HTR-8/SVneo (cell line): ENCODE measurements around the gene ALPG.
"Not testable (repeated sequence)": the region's sequence is repeated elsewhere in the genome, so short reads cannot be mapped to it uniquely, and the experiment has no call there.

Experiments used
- DNase-seq: peaks from one replicate; pipeline ENCODE4 v3.0.0; 2011; ENCODE audit warnings: low spot score, mixed read lengths; ENCODE audit not compliant: insufficient read length
- FAIRE-seq: peaks from 2 replicates; lab custom pipeline; 2011; peaks lifted over from hg19 to GRCh38; lab: Jason Lieb, UNC

The ALPG gene

DNA sequence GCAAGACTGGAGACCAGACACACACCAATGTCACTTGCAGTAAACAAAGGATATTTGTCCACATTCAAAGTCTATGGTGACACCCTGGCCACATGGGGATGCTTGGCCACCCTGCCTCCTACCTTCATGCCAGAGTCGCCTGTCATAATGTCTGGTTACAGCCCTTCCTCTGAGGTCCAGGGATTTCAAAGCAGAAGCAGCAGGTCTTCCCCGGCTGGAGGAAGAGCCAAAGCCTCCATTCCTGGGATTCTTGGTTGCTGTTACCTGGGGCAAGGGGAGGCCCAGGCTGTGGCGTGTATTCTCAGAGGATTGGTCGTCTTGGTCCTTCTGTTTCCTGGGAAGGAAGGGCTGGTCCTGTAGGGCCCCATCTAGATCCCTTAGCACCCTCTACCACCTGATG is 30.4 kb upstream of the ALPG start:
- FAIRE-seq (peak; percentile 9), DNase-seq (no peak)

DNA sequence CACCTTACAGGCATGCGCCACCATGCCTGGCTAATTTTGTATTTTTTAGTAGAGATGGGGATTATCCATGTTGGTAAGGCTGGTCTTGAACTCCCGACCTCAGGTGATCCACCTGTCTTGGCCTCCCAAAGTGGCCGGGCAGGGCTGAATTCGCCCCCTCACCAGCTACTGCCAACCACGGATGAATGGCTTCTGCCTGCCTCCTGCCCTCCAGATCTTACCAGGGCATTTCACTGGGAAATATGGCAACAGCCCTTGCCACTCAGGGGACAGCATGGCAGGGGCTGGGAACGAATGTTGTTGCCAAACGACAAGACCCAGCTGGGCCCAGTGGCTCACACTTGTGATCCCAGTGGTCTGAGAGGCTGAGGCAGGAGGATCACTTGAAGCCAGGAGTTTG is 29.9 kb upstream of the ALPG start:
- DNase-seq: no peak
- no peak for FAIRE-seq

GRCh38 chr2:232377319-232377718 is 29.3 kb upstream of the ALPG start:
- DNase-seq: no peak
- FAIRE-seq: no peak

DNA sequence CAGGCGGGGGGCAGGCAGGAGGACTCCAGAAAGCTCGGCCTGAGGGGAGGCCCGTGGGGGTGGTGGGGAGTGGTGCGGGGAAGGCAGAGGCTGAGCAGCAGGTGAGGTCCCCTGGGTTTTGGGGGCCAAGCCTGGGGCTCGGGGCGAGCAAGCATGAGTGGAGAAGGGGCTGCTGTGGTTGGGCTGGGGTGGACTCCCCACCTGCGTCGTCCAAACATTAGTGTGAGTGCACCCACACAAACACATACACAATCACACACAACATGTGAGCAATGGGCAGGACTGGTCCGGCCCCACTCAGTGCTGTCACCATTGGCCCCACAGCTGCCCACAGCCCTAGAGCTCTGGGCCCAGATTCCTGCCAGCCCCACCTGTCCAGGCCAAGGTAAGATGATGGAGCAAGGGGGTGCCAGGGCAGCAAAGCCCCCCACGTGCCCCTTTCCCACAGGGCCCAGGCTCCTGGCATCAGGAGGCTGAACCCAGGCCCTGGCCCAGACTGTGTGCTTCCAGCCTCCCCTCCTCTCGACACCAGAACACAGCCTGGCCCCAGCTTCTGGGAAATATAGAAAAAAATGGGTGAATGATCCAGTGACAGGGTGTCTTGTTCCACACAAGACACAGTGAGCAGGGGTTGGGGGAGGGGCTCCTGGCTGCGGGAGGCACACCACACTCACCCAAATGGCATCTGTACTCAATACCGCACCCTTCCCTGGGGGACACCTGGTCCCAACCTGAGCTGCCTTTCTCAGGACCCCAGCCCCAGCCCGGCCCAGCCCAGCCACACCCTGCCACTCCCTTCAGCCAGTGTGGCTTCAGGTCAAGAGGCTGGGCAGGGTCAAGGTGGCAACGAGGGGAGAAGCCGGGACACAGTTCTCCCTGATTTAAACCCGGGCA is 28.6 kb upstream of the ALPG start:
- FAIRE-seq: no peak
- DNase-seq: no peak

DNA sequence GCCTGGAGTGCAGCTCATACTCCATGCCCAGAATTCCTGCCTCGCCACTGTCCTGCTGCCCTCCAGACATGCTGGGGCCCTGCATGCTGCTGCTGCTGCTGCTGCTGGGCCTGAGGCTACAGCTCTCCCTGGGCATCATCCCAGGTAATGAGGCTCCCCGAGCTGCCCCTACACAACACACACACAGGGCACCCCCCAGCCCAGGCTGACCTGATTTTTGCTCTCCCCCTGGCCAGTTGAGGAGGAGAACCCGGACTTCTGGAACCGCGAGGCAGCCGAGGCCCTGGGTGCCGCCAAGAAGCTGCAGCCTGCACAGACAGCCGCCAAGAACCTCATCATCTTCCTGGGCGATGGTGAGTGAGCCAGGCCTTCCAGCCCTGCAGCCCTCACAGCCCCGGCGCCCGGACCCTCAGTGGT is 27.9 kb upstream of the ALPG start, which contains the start of gene ALPP:
Gene ALPP, plus strand, starts transcription at position 17 of the 417 bp plus-strand sequence. Its CDS starts 52 bp downstream, at position 69.
- peak; percentile 69 for FAIRE-seq
- DNase-seq: not testable (repeated sequence)

DNA sequence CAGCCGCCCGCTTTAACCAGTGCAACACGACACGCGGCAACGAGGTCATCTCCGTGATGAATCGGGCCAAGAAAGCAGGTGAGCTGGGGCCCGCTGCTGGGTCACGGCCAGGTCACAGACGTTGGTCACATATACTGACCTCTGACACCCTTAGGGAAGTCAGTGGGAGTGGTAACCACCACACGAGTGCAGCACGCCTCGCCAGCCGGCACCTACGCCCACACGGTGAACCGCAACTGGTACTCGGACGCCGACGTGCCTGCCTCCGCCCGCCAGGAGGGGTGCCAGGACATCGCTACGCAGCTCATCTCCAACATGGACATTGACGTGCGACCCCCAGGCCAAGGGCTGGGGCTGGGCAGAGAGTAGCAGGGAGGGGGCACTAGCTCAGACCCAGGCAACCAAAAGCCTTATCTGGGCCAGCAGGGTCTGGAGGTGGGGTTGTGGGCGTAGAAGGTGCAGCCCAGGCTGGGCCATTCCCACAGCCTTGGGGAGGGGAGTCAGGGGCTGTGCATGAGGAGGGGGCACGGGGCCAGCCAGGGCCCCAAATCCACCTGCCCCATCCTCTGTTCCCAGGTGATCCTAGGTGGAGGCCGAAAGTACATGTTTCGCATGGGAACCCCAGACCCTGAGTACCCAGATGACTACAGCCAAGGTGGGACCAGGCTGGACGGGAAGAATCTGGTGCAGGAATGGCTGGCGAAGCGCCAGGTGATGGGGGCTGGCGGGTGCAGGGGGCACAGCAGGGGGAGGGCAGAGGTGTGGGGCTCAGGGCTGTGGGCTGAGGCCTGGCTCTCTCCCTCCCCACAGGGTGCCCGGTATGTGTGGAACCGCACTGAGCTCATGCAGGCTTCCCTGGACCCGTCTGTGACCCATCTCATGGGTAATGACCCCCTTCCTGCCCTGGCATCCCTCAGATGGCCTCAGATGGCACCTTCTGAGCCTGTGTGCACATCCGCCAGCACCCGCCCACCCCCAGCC is 26.7 kb upstream of the ALPG start:
- FAIRE-seq, DNase-seq: not testable (repeated sequence)

DNA sequence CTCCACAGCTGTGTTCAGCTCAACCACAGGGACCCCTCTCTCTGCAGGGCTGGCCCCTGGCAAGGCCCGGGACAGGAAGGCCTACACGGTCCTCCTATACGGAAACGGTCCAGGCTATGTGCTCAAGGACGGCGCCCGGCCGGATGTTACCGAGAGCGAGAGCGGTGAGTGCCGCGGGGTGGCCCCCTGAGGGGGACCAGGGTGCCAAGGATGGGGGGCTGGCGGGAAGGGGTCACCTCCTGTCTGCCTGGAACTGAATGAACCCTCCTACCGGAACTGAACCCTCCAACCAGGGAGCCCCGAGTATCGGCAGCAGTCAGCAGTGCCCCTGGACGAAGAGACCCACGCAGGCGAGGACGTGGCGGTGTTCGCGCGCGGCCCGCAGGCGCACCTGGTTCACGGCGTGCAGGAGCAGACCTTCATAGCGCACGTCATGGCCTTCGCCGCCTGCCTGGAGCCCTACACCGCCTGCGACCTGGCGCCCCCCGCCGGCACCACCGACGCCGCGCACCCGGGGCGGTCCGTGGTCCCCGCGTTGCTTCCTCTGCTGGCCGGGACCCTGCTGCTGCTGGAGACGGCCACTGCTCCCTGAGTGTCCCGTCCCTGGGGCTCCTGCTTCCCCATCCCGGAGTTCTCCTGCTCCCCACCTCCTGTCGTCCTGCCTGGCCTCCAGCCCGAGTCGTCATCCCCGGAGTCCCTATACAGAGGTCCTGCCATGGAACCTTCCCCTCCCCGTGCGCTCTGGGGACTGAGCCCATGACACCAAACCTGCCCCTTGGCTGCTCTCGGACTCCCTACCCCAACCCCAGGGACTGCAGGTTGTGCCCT is 25.2 kb upstream of the ALPG start:
- not testable (repeated sequence) for FAIRE-seq, DNase-seq

DNA sequence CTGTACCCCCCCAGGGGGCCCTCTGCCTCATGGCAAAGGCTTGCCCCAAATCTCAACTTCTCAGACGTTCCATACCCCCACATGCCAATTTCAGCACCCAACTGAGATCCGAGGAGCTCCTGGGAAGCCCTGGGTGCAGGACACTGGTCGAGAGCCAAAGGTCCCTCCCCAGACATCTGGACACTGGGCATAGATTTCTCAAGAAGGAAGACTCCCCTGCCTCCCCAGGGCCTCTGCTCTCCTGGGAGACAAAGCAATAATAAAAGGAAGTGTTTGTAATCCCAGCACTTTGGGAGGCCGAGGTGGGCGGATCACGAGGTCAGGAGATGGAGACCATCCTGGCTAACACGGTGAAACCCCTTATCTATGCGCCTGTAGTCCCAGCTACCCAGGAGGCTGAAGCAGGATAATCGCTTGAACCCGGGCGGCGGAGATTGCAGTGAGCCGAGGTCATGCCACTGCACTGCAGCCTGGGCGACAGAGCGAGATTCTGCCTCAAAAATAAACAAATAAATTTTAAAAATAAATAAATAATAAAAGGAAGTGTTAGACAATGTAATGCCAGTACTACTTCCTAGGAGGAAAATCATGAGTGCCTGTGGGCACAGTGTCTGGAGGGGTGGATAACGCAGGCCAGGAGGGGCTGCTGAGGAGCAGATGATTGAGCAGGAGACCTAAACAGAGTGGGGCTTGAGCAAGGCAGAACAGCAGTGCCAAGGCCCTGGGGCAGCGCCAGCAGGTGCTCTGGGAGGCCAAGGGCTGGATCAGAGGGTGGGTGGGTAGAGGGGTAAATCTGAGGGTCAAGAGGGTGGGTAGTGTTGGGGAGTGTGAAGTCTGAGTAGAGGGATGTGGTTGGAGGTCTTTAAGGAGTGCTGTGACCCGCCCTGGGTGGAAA is 24.1 kb upstream of the ALPG start:
- FAIRE-seq: no peak
- DNase-seq: no peak

GRCh38 chr2:232384466-232384865 is 22.2 kb upstream of the ALPG start:
- FAIRE-seq: no peak
- no peak for DNase-seq

DNA sequence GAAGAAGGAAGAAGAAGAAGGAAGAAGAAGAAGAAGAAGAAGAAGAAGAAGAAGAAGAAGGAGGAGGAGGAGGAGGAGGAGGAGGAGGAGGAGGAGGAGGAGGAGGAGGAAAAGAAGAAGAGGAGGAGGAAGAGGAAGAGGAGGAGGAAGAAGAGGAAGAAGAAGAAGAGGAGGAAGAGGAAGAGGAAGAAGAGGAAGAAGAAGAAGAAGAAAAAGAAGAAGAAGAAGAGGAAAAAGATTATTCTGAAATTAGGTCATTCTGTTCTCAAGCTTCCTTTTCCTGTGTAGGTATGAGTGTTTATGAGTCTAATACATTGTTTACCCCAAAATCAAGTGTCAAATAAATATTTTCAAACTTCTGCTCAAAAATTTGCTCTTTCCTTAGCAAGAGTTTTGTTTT is 21.6 kb upstream of the ALPG start:
- FAIRE-seq: not testable (repeated sequence)

GRCh38 chr2:232385660-232386489 is 20.8 kb upstream of the ALPG start:
- FAIRE-seq: peak; percentile 80
- DNase-seq: peak; percentile 74

More for the DNA sequence above, 21.6 kb upstream of the ALPG start:
- not testable (repeated sequence) for DNase-seq

DNA sequence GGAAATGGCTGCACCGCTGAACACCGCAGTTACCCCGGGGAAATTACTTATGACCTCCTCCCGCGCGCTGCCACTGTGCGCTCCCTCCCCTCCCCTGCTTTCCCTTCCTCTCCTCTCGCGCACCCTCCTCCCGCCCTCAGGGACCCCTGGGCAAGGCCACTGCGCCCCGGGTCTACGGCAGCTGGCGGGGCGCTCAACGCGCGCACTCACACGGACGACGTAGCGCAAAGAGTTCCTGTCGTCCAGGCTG is 20.2 kb upstream of the ALPG start:
- FAIRE-seq: no peak

DNA sequence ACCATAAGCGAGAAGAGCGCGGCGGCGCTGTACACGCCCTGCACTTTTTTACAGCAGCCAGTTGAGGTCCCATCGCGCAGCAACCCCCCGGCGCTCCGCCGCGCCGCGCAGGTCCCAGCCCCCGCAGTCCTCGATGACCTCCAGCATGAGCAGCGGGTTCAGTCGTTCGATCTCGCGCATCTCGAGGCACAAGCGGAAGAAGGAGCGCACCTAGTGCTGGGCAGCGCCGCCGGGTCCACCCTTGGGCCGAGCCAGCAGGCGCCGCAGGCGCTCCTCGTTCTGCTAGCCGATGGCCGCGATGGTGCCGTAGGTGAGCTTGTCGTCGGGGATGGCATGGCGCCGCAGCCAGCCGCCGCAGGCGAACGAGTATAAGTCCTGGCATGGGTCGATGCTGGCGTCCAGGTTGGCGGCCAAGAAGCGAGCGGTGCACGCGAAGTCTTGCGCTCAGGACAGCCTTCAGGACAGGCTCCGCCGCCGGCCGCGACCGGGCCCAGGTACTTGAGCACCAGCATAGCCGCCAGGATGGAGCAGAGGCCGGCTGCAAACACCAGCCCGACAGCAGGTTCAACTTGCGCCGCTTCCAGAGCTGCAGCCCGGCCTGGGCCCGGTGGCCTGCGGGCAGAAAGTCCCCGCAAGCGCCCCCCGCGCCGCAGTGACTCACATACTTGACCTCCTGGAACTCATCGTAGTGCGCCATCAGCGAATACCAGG is 19.7 kb upstream of the ALPG start:
- DNase-seq: no peak

More for the DNA sequence above, 20.2 kb upstream of the ALPG start:
- DNase-seq: no peak

GRCh38 chr2:232387451-232388171 is 19.0 kb upstream of the ALPG start:
- DNase-seq (no peak), FAIRE-seq (no peak)

More for the DNA sequence above, 19.7 kb upstream of the ALPG start:
- FAIRE-seq: peak; percentile 9

DNA sequence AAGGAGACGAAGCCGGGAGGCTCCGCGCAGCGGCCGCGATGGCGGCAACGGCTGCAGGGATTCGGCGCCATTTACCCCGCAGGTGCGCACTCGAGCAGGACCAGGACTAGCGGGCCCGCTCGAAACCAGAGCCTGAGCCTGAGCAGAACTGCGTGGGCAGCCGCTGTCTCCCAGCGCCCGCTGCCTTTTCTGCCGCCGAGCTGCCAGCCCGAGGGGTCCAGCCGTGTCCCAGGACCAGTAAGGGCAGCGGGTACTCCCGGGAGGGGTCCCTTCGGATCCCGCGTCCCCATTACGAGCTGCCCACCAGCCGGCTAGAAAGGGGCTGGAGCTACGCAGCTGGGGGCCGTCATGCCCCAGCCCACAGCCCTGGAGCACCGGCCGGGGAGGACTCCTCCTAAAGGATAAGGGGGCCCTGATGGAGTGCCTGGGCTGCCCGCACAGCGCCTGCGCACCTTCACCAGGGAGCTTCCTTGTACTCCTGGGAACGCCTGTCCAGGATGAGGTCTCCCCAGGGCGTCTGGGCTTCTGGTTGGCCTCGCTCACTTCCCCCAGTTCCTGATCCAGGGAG is 18.2 kb upstream of the ALPG start:
- no peak for FAIRE-seq
- no peak for DNase-seq

DNA sequence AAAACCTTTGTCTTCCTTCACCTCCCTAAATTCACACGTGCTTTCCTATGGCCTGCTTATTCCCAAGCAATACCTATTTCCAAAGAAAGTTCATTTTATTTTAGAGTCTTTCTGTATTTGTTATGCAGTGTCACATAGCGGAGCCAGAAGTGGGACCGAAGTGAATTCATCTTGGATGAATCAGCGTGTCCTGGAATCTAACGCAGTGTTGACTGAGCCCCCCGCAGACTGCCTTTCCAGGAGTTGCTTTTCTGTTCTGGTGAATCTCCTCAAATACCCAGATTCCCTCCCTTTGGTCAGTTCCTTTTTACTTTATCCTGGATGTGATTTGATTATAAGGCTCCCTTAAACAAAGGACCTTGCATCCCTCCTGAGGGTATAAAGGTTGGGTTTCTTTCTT is 17.3 kb upstream of the ALPG start:
- no peak for FAIRE-seq
- peak; percentile 67 for DNase-seq

GRCh38 chr2:232390661-232391060 is 16.0 kb upstream of the ALPG start:
- DNase-seq (no peak), FAIRE-seq (no peak)
